Lower leg skin (tissue), 4 donors: Measurements from ENCODE around the gene SCP2D1. TPM values are rescaled to one million over a fixed set of nuclear protein-coding genes. Genes with fewer than 3 reads are reported as not detected.

Experiments used
- DNase-seq, 2 donors: peaks; one replicate each; pipeline ENCODE4 v3.0.0-alpha.2; 2019; ENCODE audit warnings: low spot score in 2 of 2
- H3K4me3 ChIP-seq: fragments of 200-600 bp; sonication (generic); 2 replicates; pipeline ENCODE4 v1.5.1; 2017; ENCODE audit warnings: mild to moderate bottlenecking, low read depth; ENCODE audit not compliant: poor library complexity, severe bottlenecking
- POLR2A ChIP-seq, 2 donors: fragments of 450-650 bp; IDR thresholded peaks; one replicate each; pipeline ENCODE4 v1.6.1; 2016 to 2017; ENCODE audit warnings: antibody characterized with exemption in 2 of 2, mild to moderate bottlenecking in 1 of 2, moderate library complexity in 1 of 2
- WGBS, 2 donors: methylation state at CpG; one replicate each; pipeline ENCODE4 v1.1.5; 2018; 5-methylcytosine and 5-hydroxymethylcytosine counted together
- intact Hi-C: fragments of 100-400 bp; cut with DNase I; formaldehyde crosslinking; loops from one replicate; pipeline ENCODE4 v1.15.0; 2023; ENCODE audit warnings: low total_unique reads
- total RNA-seq, 4 donors: library from RNA; depleted of rRNA; stranded (reverse); fragments of >200 nt; gene quantifications; one replicate each; pipeline ENCODE4 v1.1.0, GENCODE V29; 2016
- TF ChIP-seq, protein P1 (sequence below), 3 donors: fragments of 450-650 bp; IDR thresholded peaks; one replicate each; pipeline ENCODE4 v1.5.1; 2016; ENCODE audit warnings: antibody characterized with exemption in 3 of 3, mild to moderate bottlenecking in 3 of 3, moderate library complexity in 2 of 3

SCP2D1 gene
- total RNA-seq, 4 donors from 2014 or later = not detected

DNA sequence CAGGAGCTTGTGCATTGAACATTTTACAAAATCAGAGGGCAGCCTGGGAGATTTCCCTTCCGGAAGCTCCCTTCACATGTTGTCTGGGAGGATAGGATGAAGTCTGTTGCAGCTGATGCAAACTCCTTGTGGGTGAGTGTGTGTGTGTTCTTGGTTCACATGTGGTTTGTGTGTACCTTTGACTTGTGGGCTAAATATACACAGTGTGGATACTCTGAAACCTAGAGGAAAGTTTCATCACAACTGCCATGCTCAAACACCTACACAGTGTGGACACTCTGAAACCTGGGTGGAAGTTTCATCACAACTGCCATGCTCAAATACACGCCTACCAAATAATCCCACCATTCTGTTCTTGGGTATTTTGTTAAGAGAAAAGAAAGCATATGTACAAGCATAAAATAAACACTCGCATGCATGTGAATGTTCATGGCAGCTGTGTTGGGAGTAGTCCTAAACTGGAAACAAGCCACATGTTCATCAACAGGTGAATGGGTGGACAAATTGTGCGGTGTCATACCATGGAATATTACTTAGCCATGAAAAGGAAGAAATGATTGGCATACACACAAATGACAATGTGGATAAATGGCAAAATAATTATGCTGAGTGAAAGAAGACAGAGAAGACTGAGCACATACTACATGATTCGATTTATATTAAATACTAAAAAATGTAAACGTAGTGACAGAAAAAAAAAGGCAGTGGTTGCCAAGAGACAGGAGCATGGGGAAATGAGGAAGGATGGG is 1.8 kb downstream of the SCP2D1 start:
- no peak overlapping the region for H3K4me3 ChIP-seq
- TF ChIP-seq POLR2A (IDR thresholded peaks at IDR 0.05) = no peak
- TF ChIP-seq, protein P1, sequence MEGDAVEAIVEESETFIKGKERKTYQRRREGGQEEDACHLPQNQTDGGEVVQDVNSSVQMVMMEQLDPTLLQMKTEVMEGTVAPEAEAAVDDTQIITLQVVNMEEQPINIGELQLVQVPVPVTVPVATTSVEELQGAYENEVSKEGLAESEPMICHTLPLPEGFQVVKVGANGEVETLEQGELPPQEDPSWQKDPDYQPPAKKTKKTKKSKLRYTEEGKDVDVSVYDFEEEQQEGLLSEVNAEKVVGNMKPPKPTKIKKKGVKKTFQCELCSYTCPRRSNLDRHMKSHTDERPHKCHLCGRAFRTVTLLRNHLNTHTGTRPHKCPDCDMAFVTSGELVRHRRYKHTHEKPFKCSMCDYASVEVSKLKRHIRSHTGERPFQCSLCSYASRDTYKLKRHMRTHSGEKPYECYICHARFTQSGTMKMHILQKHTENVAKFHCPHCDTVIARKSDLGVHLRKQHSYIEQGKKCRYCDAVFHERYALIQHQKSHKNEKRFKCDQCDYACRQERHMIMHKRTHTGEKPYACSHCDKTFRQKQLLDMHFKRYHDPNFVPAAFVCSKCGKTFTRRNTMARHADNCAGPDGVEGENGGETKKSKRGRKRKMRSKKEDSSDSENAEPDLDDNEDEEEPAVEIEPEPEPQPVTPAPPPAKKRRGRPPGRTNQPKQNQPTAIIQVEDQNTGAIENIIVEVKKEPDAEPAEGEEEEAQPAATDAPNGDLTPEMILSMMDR (IDR thresholded peaks at IDR 0.05) = no peak
- DNase-seq = no peak
- 90 to 95% methylated on average over 6 of the region's 6 CpGs for WGBS, 2 donors
- intact Hi-C loops = no loop called here

DNA sequence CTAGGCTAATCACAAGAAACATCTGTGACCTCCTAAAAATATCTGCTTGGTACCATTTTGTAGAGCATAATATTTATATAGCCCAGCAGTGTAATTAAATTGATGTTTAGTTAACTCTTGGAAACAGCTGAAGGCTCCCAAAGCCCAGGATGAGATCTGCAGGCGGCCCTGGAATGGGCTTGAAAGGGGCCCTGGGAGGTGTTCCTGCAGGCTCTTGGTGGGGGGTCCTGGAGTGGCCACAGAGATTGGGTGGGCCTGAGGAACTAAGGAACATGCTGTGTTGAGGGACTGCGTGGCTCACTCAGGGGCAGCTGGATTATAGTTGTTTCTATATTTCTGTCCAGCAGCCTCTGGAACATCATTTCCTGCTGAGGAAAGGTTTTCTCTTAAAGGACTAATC is 9.2 kb downstream of the SCP2D1 start:
- no peak overlapping the region for H3K4me3 ChIP-seq
- no peak for TF ChIP-seq POLR2A (IDR thresholded peaks at IDR 0.05)
- TF ChIP-seq, protein P1 (IDR thresholded peaks at IDR 0.05) = no peak
- 84 to 92% methylated on average over 2 of the region's 2 CpGs for WGBS, 2 donors
- intact Hi-C loops = no loop called here
- DNase-seq = no peak

DNA sequence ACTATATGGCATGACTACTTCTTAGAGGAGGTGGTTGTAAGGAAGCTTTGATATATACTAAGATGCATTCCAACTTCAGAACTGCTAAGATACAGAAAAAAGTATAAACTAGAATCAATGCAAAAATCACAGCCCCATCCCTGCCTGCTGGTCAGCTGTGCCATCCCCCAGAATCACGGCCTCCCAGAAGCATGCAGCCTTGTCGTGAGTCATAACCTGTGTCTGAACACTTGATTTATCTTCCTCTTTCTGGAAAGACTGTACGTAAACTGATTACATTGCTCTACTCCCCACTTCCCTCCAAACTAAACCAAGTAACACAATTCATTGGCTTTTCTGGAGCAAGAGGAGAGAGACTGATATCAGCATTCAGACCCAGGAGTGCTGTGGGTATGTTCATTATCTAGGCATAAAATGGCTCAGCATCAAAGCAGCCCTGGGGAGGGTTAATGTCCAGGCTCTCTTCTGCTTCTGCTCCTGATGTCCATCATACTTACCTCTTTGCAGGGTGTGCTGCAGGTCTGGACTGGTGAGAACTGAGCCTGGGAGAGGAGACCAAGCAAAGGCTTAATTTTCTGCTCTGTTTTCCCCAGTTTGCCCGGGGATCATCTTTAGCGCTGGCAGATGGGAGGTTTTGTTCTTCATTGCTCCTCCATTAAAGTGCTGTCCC is 18.4 kb downstream of the SCP2D1 start:
- intact Hi-C loops = no loop called here
- no peak overlapping the region for H3K4me3 ChIP-seq
- 79 to 83% methylated on average over 5 of the region's 5 CpGs for WGBS, 2 donors
- TF ChIP-seq, protein P1 (IDR thresholded peaks at IDR 0.05) = no peak
- no peak for TF ChIP-seq POLR2A (IDR thresholded peaks at IDR 0.05)
- DNase-seq = no peak

DNA sequence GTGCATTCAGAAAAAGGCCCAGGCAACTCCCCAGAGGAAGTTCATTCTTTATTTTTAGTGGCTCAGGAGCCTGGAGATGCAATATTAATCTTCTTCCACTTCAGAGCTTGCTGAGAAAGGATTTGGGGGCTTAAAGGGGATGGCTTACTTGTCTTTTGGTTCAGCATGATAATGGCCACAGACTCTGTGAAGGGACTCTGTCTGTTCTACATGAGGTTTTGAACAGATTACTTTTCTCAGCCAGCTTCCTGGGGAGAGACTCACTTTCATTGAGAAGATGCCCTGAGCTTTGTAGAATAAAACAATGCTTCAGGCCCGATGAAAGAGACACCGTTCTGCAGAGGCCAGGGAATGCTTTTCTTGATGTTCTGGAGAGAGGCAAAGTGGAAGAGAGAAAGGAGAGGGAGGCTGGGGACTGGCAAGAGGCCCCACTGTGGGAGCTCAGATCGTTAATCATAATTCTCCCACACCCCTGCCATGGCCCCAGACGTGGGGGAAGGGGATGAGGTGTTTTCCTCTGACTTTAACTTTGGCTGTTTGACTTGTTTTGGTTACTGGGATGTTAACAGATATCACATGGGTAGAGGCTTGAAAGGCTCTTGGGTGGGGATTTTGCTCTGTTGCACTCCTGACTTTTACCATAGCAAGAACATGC is 19.1 kb downstream of the SCP2D1 start:
- TF ChIP-seq, protein P1 (IDR thresholded peaks at IDR 0.05) = no peak
- TF ChIP-seq POLR2A (IDR thresholded peaks at IDR 0.05) = no peak
- intact Hi-C loops = no loop called here
- 48% methylated on average over 4 of the region's 4 CpGs for WGBS, 2 donors

DNA sequence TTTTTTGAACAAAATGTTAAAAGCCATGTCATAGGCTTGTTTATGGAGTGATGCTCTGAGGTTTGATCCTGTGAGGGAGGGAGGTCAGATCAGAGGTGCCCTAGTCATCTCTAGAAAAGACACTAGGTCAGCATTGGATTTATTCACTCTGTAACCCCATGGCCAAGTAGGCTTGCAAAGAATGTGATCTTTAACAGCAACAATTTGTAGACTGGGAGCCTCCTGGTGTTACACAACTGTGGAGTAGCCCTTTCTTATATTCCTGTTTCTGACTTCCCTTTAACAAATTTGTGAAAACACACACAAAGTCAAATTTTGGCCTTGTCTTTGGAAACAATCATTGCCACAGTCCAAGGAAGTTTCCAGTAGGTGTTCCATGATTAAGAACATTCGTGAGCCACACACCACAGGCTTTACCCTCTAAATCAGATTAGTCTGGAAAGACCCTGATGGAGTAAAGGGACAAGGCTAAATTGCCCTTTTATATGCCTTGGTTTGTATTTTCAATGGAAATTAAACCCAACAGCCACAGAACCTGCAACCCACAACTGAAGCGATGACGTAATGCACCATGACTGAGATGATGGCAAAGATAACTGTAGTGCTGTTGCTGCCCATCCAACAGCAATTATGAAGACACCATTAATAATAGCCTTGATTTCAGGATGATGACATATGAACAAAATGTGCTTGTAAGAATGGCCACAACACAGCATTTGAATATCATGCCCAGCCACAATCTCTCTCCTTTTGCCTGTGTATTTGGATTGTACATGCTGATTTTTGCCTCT is 22.1 kb downstream of the SCP2D1 start:
- 84 to 92% methylated on average over 3 of the region's 3 CpGs for WGBS, 2 donors
- intact Hi-C loops = no loop called here
- DNase-seq = no peak
- TF ChIP-seq, protein P1 (IDR thresholded peaks at IDR 0.05) = no peak
- TF ChIP-seq POLR2A (IDR thresholded peaks at IDR 0.05) = no peak
- H3K4me3 ChIP-seq = no peak overlapping the region

More for the DNA sequence above, 19.1 kb downstream of the SCP2D1 start:
- no peak for DNase-seq
- H3K4me3 ChIP-seq = no peak overlapping the region
